HG03521 (cell line): ENCODE data around the gene BCL10.

Source experiments
- ATAC-seq: cut with Tn5 transposase; IDR thresholded peaks from one replicate; pipeline ENCODE4 v1.9.1; 2021; ENCODE audit warnings: mild to moderate bottlenecking, moderate library complexity; ENCODE audit not compliant: unreplicated experiment

Gene BCL10

DNA sequence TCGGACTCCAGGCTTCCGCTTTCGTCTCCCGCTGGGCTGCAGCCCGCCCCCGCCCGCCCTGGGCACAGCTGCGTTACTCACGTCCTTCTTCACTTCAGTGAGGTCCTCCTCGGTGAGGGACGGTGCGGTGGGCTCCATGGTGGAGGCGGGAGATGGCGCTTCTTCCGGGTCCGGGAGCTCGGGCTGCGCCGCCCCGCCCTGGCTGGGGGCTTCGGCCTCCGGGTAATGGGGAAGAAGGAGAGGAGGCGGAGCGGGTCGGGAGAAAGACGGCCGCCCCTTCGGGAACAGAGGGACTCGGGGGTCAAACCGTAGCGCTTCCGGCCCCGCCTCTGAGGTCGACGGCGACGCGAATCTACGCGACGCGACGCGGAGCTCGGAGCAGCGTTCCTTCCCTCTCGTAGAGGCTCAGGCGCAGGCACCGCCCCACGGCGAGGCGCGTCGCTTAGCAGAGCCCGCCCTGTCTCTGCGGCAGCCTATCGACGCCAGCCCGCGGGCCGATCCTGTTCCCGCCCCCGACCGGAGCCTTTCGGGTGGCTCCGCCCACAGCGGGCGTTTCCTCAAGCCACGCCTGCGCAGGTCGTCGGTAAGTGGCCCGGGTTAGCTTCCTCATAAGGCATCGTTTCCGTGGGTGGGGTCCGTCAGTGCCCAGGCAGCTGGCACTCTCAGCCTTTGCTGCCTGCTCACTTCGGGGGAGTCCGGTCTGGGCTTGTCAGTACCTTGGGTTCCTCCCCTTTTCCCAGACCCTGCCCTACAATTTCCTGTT is at the start of gene BCL10:
TSS of gene BCL10 (minus strand) at position 418 of the 763 bp plus-strand sequence. CDS start at position 138, 280 bp downstream.
- ATAC-seq: peak; percentile 99

- ATAC-seq: no peak
Observed at GRCh38 chr1:85325920-85326319, 49.5 kb upstream of the BCL10 start.

DNA sequence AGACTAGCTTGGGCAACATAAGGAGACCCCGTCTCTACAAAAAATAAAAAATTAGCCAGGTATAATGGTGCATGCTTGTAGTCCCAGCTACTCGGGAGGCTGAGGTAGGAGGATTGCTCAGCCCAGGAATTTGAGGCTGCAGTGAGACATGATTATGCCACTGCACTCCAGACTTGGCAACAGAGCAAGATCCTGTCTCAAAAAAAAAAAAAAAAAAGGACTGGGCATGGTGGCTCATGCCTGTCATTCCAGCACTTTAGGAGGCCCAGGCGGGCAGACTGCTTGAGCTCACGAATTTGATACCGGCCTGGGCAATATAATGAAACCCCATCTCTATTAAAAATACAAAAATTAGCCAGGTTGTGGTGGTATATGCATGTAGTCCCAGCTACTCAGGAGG is 47.3 kb upstream of the BCL10 start:
- no peak for ATAC-seq

- ATAC-seq: no peak
Observed at GRCh38 chr1:85322655-85323054, 46.2 kb upstream of the BCL10 start.

DNA sequence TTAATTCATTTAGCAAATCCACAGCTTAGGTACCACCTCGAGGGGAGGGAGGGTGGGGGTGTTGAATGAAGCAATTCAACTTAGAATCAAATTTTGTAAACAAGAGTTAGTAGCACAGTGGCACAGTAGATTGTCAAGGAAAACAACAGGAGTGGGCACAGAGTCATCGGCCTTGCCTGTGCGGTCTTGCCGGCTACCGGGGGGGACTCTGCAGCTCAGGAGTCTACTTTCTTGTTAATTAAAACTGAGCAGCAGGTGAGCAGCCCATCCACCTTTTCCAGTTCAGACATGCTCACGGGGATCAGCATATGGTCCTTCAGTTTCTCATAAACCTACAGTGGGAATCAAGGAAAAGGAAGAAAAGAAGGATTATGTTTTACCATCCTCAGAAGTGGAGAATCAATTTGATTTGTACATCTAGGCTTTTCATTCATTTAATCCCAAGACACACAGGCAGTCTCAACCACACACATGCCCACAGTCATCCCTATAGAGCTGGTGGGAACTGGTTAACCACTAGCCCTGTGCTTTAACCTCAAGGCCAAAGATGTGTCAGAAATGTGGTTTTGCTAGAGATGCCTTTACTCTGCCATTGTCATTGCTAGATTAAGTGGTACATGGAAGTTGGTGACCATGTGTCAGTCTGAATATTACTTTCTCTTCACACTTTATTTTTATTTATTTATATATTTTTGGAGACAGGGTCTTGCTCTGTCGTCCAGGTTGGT is 45.0 kb upstream of the BCL10 start:
- ATAC-seq: peak; percentile 46

GRCh38 chr1:85320371-85321131 is 44.1 kb upstream of the BCL10 start:
- no peak for ATAC-seq

DNA sequence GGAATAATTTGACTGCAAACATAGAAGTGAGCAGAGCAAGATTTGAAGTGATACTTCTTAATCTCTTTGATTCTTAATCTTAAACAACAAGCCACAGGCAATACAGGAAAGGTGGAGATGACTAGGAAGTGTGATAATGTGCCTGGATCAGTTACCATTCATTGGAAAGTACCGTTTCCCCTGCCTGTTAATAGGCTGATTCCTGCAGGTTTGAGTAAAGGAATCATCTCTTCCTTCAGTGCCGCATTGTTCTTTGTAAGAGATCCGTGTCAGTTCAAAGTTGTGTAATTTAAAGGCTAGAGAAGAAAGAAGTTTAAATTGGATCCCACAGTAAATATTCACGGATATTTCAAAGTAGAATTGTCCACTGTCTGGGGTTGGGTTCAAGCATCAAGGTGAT is 43.5 kb upstream of the BCL10 start:
- ATAC-seq: no peak

DNA sequence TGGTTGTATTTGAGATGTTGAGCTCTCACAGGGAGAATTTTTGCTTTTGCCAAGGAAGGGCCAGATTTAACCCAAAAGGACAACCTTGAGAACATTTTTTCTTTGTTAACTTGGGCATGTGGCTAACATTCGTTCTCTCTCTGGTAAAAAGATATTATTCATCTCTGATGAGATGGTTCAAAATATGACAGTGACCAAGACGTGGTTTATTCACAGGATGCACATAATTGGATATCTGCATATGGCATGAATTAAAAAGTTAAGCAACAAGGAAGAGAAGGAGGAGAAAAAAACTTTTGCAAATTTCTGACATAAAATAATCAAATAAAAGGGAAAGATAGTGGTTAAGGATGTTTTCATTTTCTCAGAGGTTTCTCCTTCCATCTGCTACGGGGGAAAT is 43.1 kb upstream of the BCL10 start:
- no peak for ATAC-seq

DNA sequence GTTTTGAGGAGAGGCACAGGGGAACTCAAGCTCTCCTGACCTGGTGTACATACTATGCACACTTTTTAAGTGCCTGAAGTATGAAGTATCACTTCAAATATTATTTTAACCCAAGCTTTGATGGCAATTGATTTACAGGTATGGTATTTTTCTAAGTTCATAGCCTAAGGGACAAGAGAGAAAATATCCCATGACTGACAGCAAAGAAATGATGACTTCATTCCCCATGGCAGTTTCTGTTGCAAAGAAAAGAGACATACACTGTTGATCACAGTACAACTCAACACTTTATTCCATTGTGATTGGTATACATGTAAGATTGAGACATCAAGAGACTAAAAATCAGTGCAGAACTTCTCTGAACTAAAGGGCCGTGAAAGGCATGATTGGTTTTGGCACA is 41.8 kb upstream of the BCL10 start:
- no peak for ATAC-seq

DNA sequence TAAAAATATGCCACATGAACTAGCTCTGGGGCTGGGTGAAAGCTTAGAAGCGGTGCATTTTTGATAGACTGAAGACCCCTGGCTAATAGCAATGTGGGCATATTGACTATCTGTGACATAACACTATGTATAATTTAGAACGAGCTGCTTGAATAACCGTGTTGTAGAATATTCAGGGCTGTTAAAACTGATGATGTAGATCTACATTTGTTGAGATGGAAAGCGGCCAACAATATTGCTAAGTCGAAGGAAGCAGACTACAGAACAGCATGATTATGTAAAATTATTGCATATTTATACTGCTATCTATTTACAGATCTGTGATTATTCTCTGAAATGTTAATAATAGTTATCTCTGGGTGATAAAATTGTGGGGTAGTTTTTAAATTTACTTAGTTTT is 41.1 kb upstream of the BCL10 start:
- no peak for ATAC-seq

GRCh38 chr1:85316321-85316720 is 39.9 kb upstream of the BCL10 start:
- ATAC-seq: no peak

DNA sequence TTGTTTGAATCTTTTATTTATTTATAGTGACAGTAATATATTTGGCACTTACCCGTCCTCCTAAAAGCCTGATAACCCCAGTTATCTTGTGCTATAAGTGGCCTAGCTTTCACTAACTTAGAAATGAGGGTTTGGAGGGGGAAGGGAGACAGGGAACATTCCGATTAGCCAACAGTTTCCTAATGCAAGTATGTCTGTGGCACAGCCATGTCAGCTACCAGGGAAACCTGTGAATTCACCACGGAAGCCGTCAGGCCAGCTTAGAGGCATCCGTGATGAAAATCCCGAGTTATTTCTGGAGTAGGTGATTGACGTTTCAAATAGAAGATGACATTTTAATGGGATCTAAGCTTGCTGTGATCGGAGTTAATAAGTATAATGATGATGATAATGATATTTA is 39.4 kb upstream of the BCL10 start:
- ATAC-seq: no peak

DNA sequence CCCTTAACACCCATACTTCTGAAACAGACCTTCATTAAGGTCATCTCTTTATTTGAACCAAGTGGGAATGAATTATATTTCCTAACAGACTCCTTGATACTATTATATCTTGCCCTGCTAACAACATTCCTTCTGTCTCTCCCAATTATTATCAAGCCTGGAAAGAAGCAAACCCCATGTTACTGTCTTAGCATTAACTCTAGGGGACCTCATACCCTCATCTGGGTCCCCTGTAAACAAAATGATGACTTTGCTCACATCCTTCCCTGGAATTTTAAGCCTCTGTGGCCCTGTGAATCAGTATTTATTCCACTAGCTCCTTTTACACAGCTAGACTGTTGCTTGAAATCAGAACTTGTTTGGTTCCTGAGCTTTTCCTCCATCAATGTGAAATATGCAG is 38.3 kb upstream of the BCL10 start:
- no peak for ATAC-seq

DNA sequence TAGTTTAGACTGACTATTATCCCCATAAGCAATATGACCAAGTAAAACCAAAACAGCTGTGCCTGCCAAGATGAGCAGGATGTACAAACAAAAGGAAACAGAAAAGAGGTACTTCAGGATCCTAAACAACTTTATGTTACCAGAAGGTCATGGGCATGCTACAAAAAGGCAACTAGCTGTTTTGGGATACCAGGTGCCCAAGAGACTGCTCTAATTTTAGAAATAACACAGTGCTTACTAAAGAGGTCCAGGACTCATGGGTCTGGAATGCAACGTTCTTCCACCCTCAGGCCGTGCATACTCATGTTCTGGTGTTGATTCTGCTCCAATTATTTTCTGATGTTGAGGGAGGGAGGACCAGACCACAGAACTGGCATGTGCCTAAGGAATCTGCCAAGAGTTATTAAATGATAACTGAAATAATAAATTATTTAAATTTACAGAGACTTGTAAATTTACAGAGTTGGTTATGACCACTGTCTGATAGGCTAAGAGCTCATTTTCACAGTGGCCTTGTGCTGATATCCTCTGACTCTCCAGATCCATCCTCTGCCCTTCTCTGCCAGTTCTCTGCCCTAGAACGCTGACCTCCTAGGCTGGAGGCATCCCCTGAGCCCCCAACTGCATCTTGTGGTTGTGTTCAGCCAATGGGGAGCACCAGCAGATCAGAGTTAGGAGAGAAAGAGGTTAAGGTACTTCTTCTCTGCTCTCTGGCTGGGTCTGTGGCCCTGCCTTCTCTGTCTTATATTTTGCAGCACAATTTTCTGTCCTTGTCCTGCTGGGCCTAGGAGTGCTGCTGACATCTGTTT is 37.7 kb upstream of the BCL10 start:
- ATAC-seq: no peak

DNA sequence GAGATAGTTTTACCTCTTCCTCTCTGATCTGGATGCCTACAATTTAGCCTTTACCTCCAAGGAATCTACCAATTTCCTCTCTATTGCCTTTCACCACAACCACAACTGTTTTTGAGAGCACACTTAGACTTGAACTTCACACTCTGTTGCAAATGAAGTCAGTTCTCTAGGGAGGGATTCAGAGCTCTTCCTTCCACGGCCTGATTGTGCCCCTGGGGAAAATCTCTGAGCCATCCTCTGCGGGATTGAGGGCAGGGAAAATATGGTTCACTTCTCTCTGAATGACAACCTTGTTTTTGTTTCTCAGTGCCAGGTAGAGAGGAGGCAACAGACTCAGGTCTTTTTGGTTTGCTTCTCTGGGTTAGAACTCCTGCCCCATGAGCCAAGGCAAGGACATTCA is 35.4 kb upstream of the BCL10 start:
- no peak for ATAC-seq

GRCh38 chr1:85308833-85309350 is 32.5 kb upstream of the BCL10 start:
- no peak for ATAC-seq

DNA sequence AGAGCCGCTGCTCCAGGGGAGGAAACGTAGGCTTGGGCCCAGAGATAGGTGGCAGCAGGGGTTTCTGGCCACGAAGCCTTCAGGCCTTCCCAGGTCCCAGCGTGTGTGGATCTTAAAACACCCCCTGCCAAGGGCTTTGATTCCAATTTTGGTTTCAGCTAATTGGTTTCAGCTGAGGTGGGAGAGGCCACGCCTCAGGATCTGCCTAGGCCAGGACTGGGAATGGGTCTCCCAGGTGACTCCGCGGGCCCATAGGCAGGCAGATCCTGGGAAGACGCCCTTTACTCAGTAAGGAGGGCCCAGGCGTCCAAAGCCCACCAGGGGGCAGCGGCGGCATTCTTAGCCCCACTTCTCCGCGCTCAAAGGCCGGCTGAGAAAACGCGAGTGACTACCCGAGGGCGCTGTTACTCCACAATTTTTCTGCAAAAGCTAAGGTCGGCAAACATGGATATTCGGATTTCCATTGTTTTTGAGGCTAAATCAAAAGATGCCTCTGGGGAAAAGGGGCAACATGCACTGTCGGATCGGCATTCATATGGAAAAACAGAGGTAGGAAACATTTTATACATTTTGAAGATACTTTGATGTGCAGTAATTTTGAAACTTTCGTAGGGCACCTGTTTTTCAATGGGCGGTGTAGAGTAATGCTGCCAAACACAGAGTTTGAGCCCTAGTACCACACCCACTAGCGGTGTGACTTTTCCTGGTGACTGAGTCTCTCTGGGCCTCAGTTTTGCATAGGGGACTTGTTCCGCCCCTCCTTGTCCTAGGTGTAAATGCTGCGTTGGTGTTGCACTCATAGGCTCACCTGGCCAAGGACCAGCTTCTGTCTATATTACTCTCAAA is 31.8 kb upstream of the BCL10 start:
- peak; percentile 66 for ATAC-seq

GRCh38 chr1:85306236-85306635 is 29.8 kb upstream of the BCL10 start:
- ATAC-seq: no peak

GRCh38 chr1:85303440-85304162 is 27.2 kb upstream of the BCL10 start:
- no peak for ATAC-seq
